Measurements from ENCODE around the gene NCOA5. TPM values are rescaled to one million over a fixed set of nuclear protein-coding genes. Genes with fewer than 3 reads are reported as not detected.

The NCOA5 gene
- total and polyA plus RNA-seq, 9 of the 15 experiments (the other 6 are each of a cell fraction or from before 2014, with no cell fraction given): 3.9 to 22.8 (median 13.8) TPM

GRCh38 chr20:46128310-46129151 is 38.8 kb upstream of the NCOA5 start (continued):
- TF ChIP-seq VEZF1 (CRISPR knock-in tag; IDR thresholded peaks at IDR 0.05) (peak; percentile 56; the same call in 1 of the 2 replicates), POLR2AphosphoS5 (IDR thresholded peaks at IDR 0.05; ENCODE audit: control insufficient read depth, insufficient read depth, low read depth, low read length) (no peak), RUNX1 (IDR thresholded peaks at IDR 0.05; ENCODE audit: low read depth) (no peak), SMC3 (conservative IDR thresholded peaks at IDR 0.05; ENCODE audit: insufficient read depth, low read depth, low read length) (peak; percentile 63), ZKSCAN1 (IDR thresholded peaks at IDR 0.05; ENCODE audit: low read depth, low read length) (no peak), ILF3 (IDR thresholded peaks at IDR 0.05; ENCODE audit: borderline replicate concordance) (no peak), RAD21 (CRISPR knock-in tag; conservative IDR thresholded peaks at IDR 0.05 in 1 of 2, IDR thresholded peaks at IDR 0.05 in 1 of 2) (peak in 1 of 2 experiments; percentile 67; a peak in 2 of 4 replicates), CTCF (IDR thresholded peaks at IDR 0.05 in 2 of 3, conservative IDR thresholded peaks at IDR 0.05 in 1 of 3; ENCODE audit: insufficient read depth in 2 of 3, low read depth in 1 of 3, low read length in 3 of 3) (peak; percentile 69 to 76 (median 75); a peak in 5 of 6 replicates), PREB (CRISPR knock-in tag; IDR thresholded peaks at IDR 0.05) (no peak), SREBF1 (IDR thresholded peaks at IDR 0.05; ENCODE audit: borderline replicate concordance, low read depth, low read length) (no peak), RBM17 (IDR thresholded peaks at IDR 0.05; ENCODE audit: borderline replicate concordance, low read depth, low read length) (no peak), HDAC8 (tag; IDR thresholded peaks at IDR 0.05) (no peak)
